Measurements from ENCODE around the gene THSD4. TPM values are rescaled to one million over a fixed set of nuclear protein-coding genes. Genes with fewer than 3 reads are reported as not detected.

THSD4 gene
- total and polyA plus RNA-seq, 2 of the 4 experiments (the other 2 are of a cell fraction), result 25.5 to 31.1 TPM

GRCh38 chr15:71476823-71477222 is 361.6 kb downstream of the THSD4 start:
- H3K27me3 ChIP-seq (ENCODE audit: control insufficient read depth, insufficient read depth, low read length), result no peaks in the 10 kb centered on the region
- BruUV-seq (replicated peaks), result no TSS peak
- intact Hi-C loops (cut with micrococcal nuclease) (no loop called here), dilution Hi-C loops (cut with HindIII; ENCODE audit: low sequenced_read_pairs, unreplicated experiment) (no loop called here), in situ Hi-C loops (cut with MboI; ENCODE audit: low sequenced_read_pairs) (no loop called here)
- ATAC-seq (ENCODE audit: low read depth) (no peak), DNase-seq (no peak)
- H2BK15ac ChIP-seq (ENCODE audit: low read depth, low read length), result no peak overlapping the region
- H4K8ac ChIP-seq (ENCODE audit: low read depth in 2 of 2, low read length in 2 of 2), result no peak overlapping the region
- H2BK20ac ChIP-seq (ENCODE audit: low read depth, low read length), result no peak overlapping the region
- no peak overlapping the region for H3K4ac ChIP-seq (ENCODE audit: low read depth, low read length)
- peaks cover 8% of the 10 kb centered on the region; the same call in 1 of the 2 replicates for H4K20me1 ChIP-seq (ENCODE audit: insufficient read depth, low read length)
- TF ChIP-seq NFE2L2 (IDR thresholded peaks at IDR 0.05; ENCODE audit: low read depth, low read length), result no peak
- TF ChIP-seq RCOR1 (IDR thresholded peaks at IDR 0.05; ENCODE audit: insufficient replicate concordance, low read length), result no peak
- TF ChIP-seq MAZ (IDR thresholded peaks at IDR 0.05; ENCODE audit: borderline replicate concordance, low read depth, low read length), result no peak
- TF ChIP-seq CHD1 (IDR thresholded peaks at IDR 0.05; ENCODE audit: low read depth, low read length), result no peak
- no peak overlapping the region for H3K4me2 ChIP-seq (ENCODE audit: low read depth, low read length)
- no peak overlapping the region for H3K18ac ChIP-seq (ENCODE audit: low read depth, low read length)
- no peak overlapping the region for H3K27ac ChIP-seq (ENCODE audit: insufficient read depth, low read length)
- H2AK5ac ChIP-seq (ENCODE audit: low read depth, low read length), result no peak overlapping the region
- 0 out of 2 replicates have a peak, but pooled peaks cover 6% of the 10 kb centered on the region for H3K9me1 ChIP-seq (ENCODE audit: insufficient read depth, low read length)
- no peaks in the 10 kb centered on the region for H3K9me3 ChIP-seq (ENCODE audit: control insufficient read depth, insufficient read depth, low read length)
- H2BK5ac ChIP-seq (ENCODE audit: low read depth, low read length, poor library complexity, severe bottlenecking), result no peak overlapping the region
- peaks cover 5% of the 10 kb centered on the region; the same call in 1 of the 2 replicates for H3K36me3 ChIP-seq (ENCODE audit: control insufficient read depth, insufficient read depth, low read length)
- no peak overlapping the region for H4K5ac ChIP-seq (ENCODE audit: low read depth, low read length)
- no peak overlapping the region for H2AFZ ChIP-seq (replicated peaks; ENCODE audit: low read length, poor library complexity)
- H2AK9ac ChIP-seq (replicated peaks; ENCODE audit: low read depth, low read length, poor library complexity), result no peak overlapping the region
- CTCF ChIA-PET, result no interaction called here
- H2BK120ac ChIP-seq (ENCODE audit: low read depth, low read length), result no peak overlapping the region
- no peak overlapping the region for H3K56ac ChIP-seq (ENCODE audit: extremely low read depth, insufficient read depth, low read length)
- 90% methylated on average over 4 of the region's 8 CpGs; no CpG with 5 or more reads in 1 of the 2 experiments for WGBS, 2 experiments (ENCODE audit: extremely low coverage in 2 of 2, insufficient read length in 1 of 2)
- H3K4me1 ChIP-seq (ENCODE audit: control insufficient read depth, insufficient read depth, low read length), result peaks cover 5% of the 10 kb centered on the region
- no peak overlapping the region for H4K91ac ChIP-seq (ENCODE audit: insufficient read depth, low read depth, low read length)
- no peak overlapping the region for H3K23ac ChIP-seq (ENCODE audit: low read depth, low read length)
- H3K4me3 ChIP-seq (ENCODE audit: insufficient read depth, low read depth, low read length), result no peak overlapping the region
- H3K79me1 ChIP-seq (ENCODE audit: low read depth in 1 of 2, low read length in 2 of 2), result peaks cover 6 to 13% of the 10 kb centered on the region in 2 experiments
- H3K14ac ChIP-seq (replicated peaks; ENCODE audit: low read depth, low read length), result no peak overlapping the region
- POLR2A ChIA-PET (ENCODE audit: unreplicated experiment), result no interaction called here
- H3K9ac ChIP-seq (ENCODE audit: low read depth, low read length), result no peak overlapping the region

All from IMR-90 (cell line).